Astrocyte (in vitro differentiated cells and primary cell): ENCODE data around the gene CPNE1. TPM values are rescaled to one million over a fixed set of nuclear protein-coding genes. Genes with fewer than 3 reads are reported as not detected.

Source experiments
- DNase-seq: peaks from one replicate; pipeline ENCODE4 v3.0.0-alpha.2; 2010; ENCODE audit warnings: low read depth
- FAIRE-seq: peaks from 2 replicates; lab custom pipeline; 2011; peaks lifted over from hg19 to GRCh38; lab: Jason Lieb, UNC
- H2AFZ ChIP-seq: 2 replicates; pipeline ENCODE4 v1.6.0; 2012; ENCODE audit warnings: low read depth, low read length, inconsistent platforms
- H3K27ac ChIP-seq: 2 replicates; pipeline ENCODE4 v1.5.1; 2011; ENCODE audit warnings: low read depth, low read length, inconsistent platforms
- H3K27me3 ChIP-seq: 2 replicates; pipeline ENCODE4 v1.6.0; 2011; ENCODE audit warnings: low read length, inconsistent platforms; ENCODE audit not compliant: insufficient read depth
- H3K36me3 ChIP-seq: 2 replicates; pipeline ENCODE4 v1.5.1; 2011; ENCODE audit warnings: low read length, inconsistent platforms; ENCODE audit not compliant: insufficient read depth
- H3K4me1 ChIP-seq: 2 replicates; pipeline ENCODE4 v1.5.1; 2011; ENCODE audit warnings: low read length, inconsistent platforms; ENCODE audit not compliant: insufficient read depth
- H3K4me2 ChIP-seq: 2 replicates; pipeline ENCODE4 v1.6.0; 2012; ENCODE audit warnings: low read length, inconsistent platforms
- H3K4me3 ChIP-seq: 2 replicates; pipeline ENCODE4 v1.5.1; 2011; ENCODE audit warnings: low read depth, mild to moderate bottlenecking, low read length, inconsistent platforms; ENCODE audit not compliant: insufficient read depth
- H3K79me2 ChIP-seq: 2 replicates; pipeline ENCODE4 v1.6.0; 2012; ENCODE audit warnings: mild to moderate bottlenecking, low read length, inconsistent platforms; ENCODE audit not compliant: insufficient read depth
- H3K9ac ChIP-seq: 2 replicates; pipeline ENCODE4 v1.6.0; 2012; ENCODE audit warnings: mild to moderate bottlenecking, low read length, inconsistent platforms
- H3K9me3 ChIP-seq: 2 replicates; pipeline ENCODE4 v1.5.1; 2012; ENCODE audit warnings: low read depth, mild to moderate bottlenecking, low read length, inconsistent platforms; ENCODE audit not compliant: insufficient read depth
- H4K20me1 ChIP-seq: 2 replicates; pipeline ENCODE4 v1.6.0; 2012; ENCODE audit warnings: low read length, inconsistent platforms; ENCODE audit not compliant: insufficient read depth
- H3K27ac Mint-ChIP-seq: one replicate; pipeline ENCODE4 v1.8.0; 2021; ENCODE audit warnings: mild to moderate bottlenecking, mixed read lengths; ENCODE audit not compliant: unreplicated experiment
- H3K27me3 Mint-ChIP-seq: one replicate; pipeline ENCODE4 v1.8.0; 2021; ENCODE audit warnings: low read depth, mixed read lengths; ENCODE audit not compliant: unreplicated experiment
- H3K36me3 Mint-ChIP-seq: one replicate; pipeline ENCODE4 v1.8.0; 2021; ENCODE audit warnings: low read depth, mixed read lengths; ENCODE audit not compliant: unreplicated experiment
- H3K4me1 Mint-ChIP-seq: one replicate; pipeline ENCODE4 v1.8.0; 2021; ENCODE audit warnings: low read depth, mixed read lengths; ENCODE audit not compliant: unreplicated experiment
- H3K4me3 Mint-ChIP-seq: one replicate; pipeline ENCODE4 v1.8.0; 2021; ENCODE audit warnings: mild to moderate bottlenecking, moderate library complexity, mixed read lengths; ENCODE audit not compliant: unreplicated experiment
- H3K9me3 Mint-ChIP-seq: one replicate; pipeline ENCODE4 v1.8.0; 2021; ENCODE audit warnings: mild to moderate bottlenecking, mixed read lengths; ENCODE audit not compliant: unreplicated experiment
- CTCF ChIP-seq: IDR thresholded peaks from 2 replicates; pipeline ENCODE4 v1.5.1; 2011; ENCODE audit warnings: low read depth, mild to moderate bottlenecking, inconsistent platforms, low read length, moderate library complexity; ENCODE audit not compliant: insufficient read depth
- EZH2 ChIP-seq: IDR thresholded peaks from 2 replicates; pipeline ENCODE4 v1.6.1; 2012; ENCODE audit warnings: mild to moderate bottlenecking, low read length, inconsistent platforms; ENCODE audit not compliant: insufficient read depth
- total RNA-seq: library from RNA; stranded (reverse); gene quantifications from 2 replicates; pipeline ENCODE4 v1.2.1, GENCODE V29; 2021

CPNE1 gene
- total RNA-seq, 1 donor from 2014 or later, result 194 TPM

GRCh38 chr20:35592339-35592974, 72.2 kb downstream of the CPNE1 start:
- no peak overlapping the region for H3K4me2 ChIP-seq
- H3K27me3 ChIP-seq, result peaks cover 1% of the 10 kb centered on the region
- H3K9ac ChIP-seq, result no peak overlapping the region
- H3K4me3 Mint-ChIP-seq, result no peak overlapping the region
- H3K9me3 ChIP-seq, result no peaks in the 10 kb centered on the region
- peaks cover 4% of the 10 kb centered on the region for H3K9me3 Mint-ChIP-seq
- TF ChIP-seq CTCF, result no peak
- TF ChIP-seq EZH2, result no peak
- H3K27ac Mint-ChIP-seq, result no peak overlapping the region
- no peak overlapping the region for H3K27ac ChIP-seq
- H3K4me1 ChIP-seq, result no peaks in the 10 kb centered on the region
- H3K4me3 ChIP-seq, result no peak overlapping the region
- no peak overlapping the region for H2AFZ ChIP-seq
- no peaks in the 10 kb centered on the region for H4K20me1 ChIP-seq
- no peak for DNase-seq
- H3K79me2 ChIP-seq, result no peaks in the 10 kb centered on the region
- H3K36me3 Mint-ChIP-seq, result peaks cover under 1% of the 10 kb centered on the region
- peaks cover 4% of the 10 kb centered on the region for H3K4me1 Mint-ChIP-seq
- FAIRE-seq, result no peak
- no peaks in the 10 kb centered on the region for H3K36me3 ChIP-seq
- H3K27me3 Mint-ChIP-seq, result peaks cover 24% of the 10 kb centered on the region

GRCh38 chr20:35588397-35588796, 76.3 kb downstream of the CPNE1 start:
- Histone ChIP-seq H3K4me3 (no peak overlapping the region), H3K79me2 (no peaks in the 10 kb centered on the region), H3K36me3 (no peaks in the 10 kb centered on the region), H3K27me3 (no peaks in the 10 kb centered on the region), H3K27ac (no peak overlapping the region), H3K4me1 (no peaks in the 10 kb centered on the region), H4K20me1 (no peaks in the 10 kb centered on the region), H3K4me2 (no peak overlapping the region), H3K9me3 (no peaks in the 10 kb centered on the region), H3K9ac (no peak overlapping the region), H2AFZ (no peak overlapping the region)
- Mint-ChIP-seq H3K27ac (no peak overlapping the region), H3K36me3 (no peaks in the 10 kb centered on the region), H3K4me3 (no peak overlapping the region), H3K4me1 (peaks cover 2% of the 10 kb centered on the region), H3K9me3 (peaks cover 6% of the 10 kb centered on the region), H3K27me3 (no peaks in the 10 kb centered on the region)
- DNase-seq (no peak), FAIRE-seq (no peak)
- TF ChIP-seq CTCF, result no peak
- TF ChIP-seq EZH2, result no peak

- Histone ChIP-seq H3K36me3 (no peaks in the 10 kb centered on the region), H3K79me2 (no peaks in the 10 kb centered on the region), H3K4me1 (no peaks in the 10 kb centered on the region), H3K27me3 (no peaks in the 10 kb centered on the region), H3K4me2 (no peak overlapping the region), H3K4me3 (no peak overlapping the region), H3K9me3 (no peaks in the 10 kb centered on the region), H4K20me1 (no peaks in the 10 kb centered on the region), H3K9ac (no peak overlapping the region), H3K27ac (no peak overlapping the region), H2AFZ (no peak overlapping the region)
- no peak for FAIRE-seq
- Mint-ChIP-seq H3K27me3 (no peaks in the 10 kb centered on the region), H3K27ac (no peak overlapping the region), H3K9me3 (peaks cover 6% of the 10 kb centered on the region), H3K36me3 (peaks cover 2% of the 10 kb centered on the region), H3K4me3 (no peak overlapping the region), H3K4me1 (peaks cover 1% of the 10 kb centered on the region)
- DNase-seq, result no peak
- TF ChIP-seq CTCF, result no peak
- no peak for TF ChIP-seq EZH2
Measured at GRCh38 chr20:35587436-35587835, 77.3 kb downstream of the CPNE1 start.
